NT2/D1 (cell line): ENCODE data around the gene RBKS.

Source experiments
- SUZ12 ChIP-seq: IDR thresholded peaks from 2 replicates; pipeline ENCODE4 v1.6.1; 2011; ENCODE audit not compliant: insufficient read length, insufficient read depth; ENCODE audit errors: extremely low read depth
- ZNF274 ChIP-seq: IDR thresholded peaks from 2 replicates; pipeline ENCODE4 v1.6.1; 2011; ENCODE audit warnings: mild to moderate bottlenecking, low read depth, low read length

GRCh38 chr2:27771548-27772335, 118.4 kb downstream of the RBKS start, which contains the start of gene MRPL33:
- TF ChIP-seq SUZ12 (no peak), ZNF274 (no peak)
